Breast epithelium (tissue), 4 donors: Measurements from ENCODE around the gene GDNF. TPM values are rescaled to one million over a fixed set of nuclear protein-coding genes. Genes with fewer than 3 reads are reported as not detected.

Experiments
- DNase-seq, 2 donors: peaks; one replicate each; pipeline ENCODE4 v3.0.0-alpha.2; 2019; ENCODE audit warnings: low spot score in 2 of 2
- H3K27ac ChIP-seq, 2 donors: fragments of 200-600 bp; sonication (generic) in 1 of 2; one replicate each; pipeline ENCODE4 v1.5.1; 2016 to 2019; ENCODE audit warnings: mild to moderate bottlenecking in 1 of 2
- H3K27me3 ChIP-seq, 2 donors: fragments of 200-600 bp; sonication (generic) in 1 of 2; one replicate each; pipeline versions ENCODE4 v1.5.1 to v1.6.0; 2017 to 2019; ENCODE audit warnings: control low read depth in 1 of 2, mild to moderate bottlenecking in 1 of 2
- H3K36me3 ChIP-seq: fragments of 200-600 bp; one replicate; pipeline ENCODE4 v1.5.1; 2019
- H3K4me1 ChIP-seq, 2 donors: fragments of 200-600 bp; sonication (generic); one replicate each; pipeline ENCODE4 v1.5.1; 2016 to 2019; ENCODE audit warnings: control low read depth in 1 of 2
- H3K4me3 ChIP-seq, 3 donors: fragments of 200-600 bp; sonication (generic); 1 replicate in 2 of 3; 2 replicates in 1 of 3; pipeline ENCODE4 v1.5.1; 2016 to 2019; ENCODE audit warnings: mild to moderate bottlenecking in 3 of 3, moderate library complexity in 2 of 3
- H3K9me3 ChIP-seq, 2 donors: fragments of 200-600 bp; sonication (generic) in 1 of 2; one replicate each; pipeline ENCODE4 v1.5.1; 2016 to 2019; ENCODE audit warnings: control low read depth in 1 of 2
- POLR2A ChIP-seq: fragments of 450-650 bp; IDR thresholded peaks from one replicate; pipeline ENCODE4 v1.6.1; 2016; ENCODE audit warnings: antibody characterized with exemption, mild to moderate bottlenecking, moderate library complexity
- POLR2AphosphoS5 ChIP-seq, 3 donors: sonication (generic); formaldehyde crosslinking; IDR thresholded peaks; one replicate each; pipeline ENCODE4 v1.6.1; 2017; ENCODE audit warnings: antibody characterized with exemption in 3 of 3
- intact Hi-C: fragments of 100-400 bp; cut with DNase I; formaldehyde crosslinking; loops from one replicate; pipeline ENCODE4 v1.15.1; 2023; ENCODE audit warnings: low total_unique reads
- total RNA-seq, 3 donors: library from RNA; depleted of rRNA; stranded (reverse); fragments of >200 nt; gene quantifications; one replicate each; pipeline ENCODE4 v1.1.0, GENCODE V29; 2016
- TF ChIP-seq, protein P1 (sequence below), 3 donors: fragments of 450-650 bp; IDR thresholded peaks; one replicate each; pipeline ENCODE4 v1.5.1; 2016 to 2017; ENCODE audit warnings: antibody characterized with exemption in 3 of 3, mild to moderate bottlenecking in 3 of 3, moderate library complexity in 3 of 3

Gene GDNF
- total RNA-seq, 3 donors from 2014 or later, result 0.15 to 0.33 TPM; not detected in 1

DNA sequence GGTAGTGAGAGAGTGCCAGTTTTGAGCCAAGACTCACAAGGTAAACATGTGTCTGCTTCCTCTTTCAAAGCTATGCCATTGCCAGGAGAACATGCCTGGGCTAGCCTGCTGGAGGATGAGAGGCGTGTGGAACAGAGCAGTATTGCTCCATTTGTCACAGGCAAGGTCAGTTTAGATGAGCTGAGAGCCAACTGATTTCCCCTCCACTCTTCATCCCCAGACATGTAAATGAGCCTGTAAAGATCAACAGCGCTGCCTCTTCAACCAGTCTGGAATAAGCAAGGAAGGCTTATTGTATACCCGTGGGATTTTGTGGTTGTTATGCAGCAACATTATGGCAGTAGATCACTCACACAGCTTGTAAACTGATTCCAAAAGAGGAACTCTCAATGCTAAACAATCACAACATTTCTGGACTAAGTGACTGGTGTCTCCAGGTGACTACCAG, 8.2 kb upstream of the GDNF start:
- no peaks in the 10 kb centered on the region for H3K36me3 ChIP-seq
- H3K27ac ChIP-seq, result no peak overlapping the region
- no peak overlapping the region for H3K4me3 ChIP-seq
- H3K9me3 ChIP-seq, result no peaks in the 10 kb centered on the region
- intact Hi-C loops, result no loop called here
- H3K4me1 ChIP-seq, result no peaks in the 10 kb centered on the region
- no peak for DNase-seq
- TF ChIP-seq POLR2A, result no peak
- no peak for TF ChIP-seq POLR2AphosphoS5 (IDR thresholded peaks at IDR 0.05)
- TF ChIP-seq, protein P1, sequence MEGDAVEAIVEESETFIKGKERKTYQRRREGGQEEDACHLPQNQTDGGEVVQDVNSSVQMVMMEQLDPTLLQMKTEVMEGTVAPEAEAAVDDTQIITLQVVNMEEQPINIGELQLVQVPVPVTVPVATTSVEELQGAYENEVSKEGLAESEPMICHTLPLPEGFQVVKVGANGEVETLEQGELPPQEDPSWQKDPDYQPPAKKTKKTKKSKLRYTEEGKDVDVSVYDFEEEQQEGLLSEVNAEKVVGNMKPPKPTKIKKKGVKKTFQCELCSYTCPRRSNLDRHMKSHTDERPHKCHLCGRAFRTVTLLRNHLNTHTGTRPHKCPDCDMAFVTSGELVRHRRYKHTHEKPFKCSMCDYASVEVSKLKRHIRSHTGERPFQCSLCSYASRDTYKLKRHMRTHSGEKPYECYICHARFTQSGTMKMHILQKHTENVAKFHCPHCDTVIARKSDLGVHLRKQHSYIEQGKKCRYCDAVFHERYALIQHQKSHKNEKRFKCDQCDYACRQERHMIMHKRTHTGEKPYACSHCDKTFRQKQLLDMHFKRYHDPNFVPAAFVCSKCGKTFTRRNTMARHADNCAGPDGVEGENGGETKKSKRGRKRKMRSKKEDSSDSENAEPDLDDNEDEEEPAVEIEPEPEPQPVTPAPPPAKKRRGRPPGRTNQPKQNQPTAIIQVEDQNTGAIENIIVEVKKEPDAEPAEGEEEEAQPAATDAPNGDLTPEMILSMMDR (IDR thresholded peaks at IDR 0.05), result no peak
- H3K27me3 ChIP-seq, result peaks cover 0 to 5% of the 10 kb centered on the region in 2 donors

DNA sequence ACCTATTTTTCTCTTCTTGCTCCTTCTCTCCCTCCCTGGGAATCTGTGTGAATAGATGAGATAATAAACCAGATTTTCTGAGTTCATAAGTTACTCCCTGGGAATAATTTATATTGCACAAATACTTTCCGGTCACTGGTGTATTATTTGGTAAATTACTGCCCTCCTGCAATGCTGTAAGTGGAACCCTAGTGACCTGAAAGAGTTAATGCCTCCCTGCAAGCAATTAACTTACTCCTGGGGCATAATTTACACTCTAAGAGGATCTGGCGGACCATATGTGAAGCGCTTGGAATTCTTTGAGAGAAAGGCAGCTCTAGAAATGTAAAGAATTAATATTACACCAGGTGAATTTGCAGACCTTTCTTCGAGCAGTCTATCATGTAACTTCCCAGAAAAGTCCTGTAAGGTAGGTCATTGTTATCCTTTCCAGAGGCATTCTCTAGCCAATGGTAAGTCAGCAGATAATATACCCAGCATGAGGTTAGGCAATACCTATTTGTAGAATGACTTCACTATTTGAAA, 7.0 kb upstream of the GDNF start:
- no peaks in the 10 kb centered on the region for H3K4me1 ChIP-seq
- no peak overlapping the region for H3K27ac ChIP-seq
- TF ChIP-seq, protein P1 (IDR thresholded peaks at IDR 0.05), result no peak
- no peak for TF ChIP-seq POLR2A
- TF ChIP-seq POLR2AphosphoS5 (IDR thresholded peaks at IDR 0.05), result no peak
- H3K9me3 ChIP-seq, result no peaks in the 10 kb centered on the region
- intact Hi-C loops, result no loop called here
- no peak for DNase-seq
- H3K36me3 ChIP-seq, result no peaks in the 10 kb centered on the region
- H3K4me3 ChIP-seq, result no peak overlapping the region
- H3K27me3 ChIP-seq, result peaks cover 0 to 14% of the 10 kb centered on the region in 2 donors

DNA sequence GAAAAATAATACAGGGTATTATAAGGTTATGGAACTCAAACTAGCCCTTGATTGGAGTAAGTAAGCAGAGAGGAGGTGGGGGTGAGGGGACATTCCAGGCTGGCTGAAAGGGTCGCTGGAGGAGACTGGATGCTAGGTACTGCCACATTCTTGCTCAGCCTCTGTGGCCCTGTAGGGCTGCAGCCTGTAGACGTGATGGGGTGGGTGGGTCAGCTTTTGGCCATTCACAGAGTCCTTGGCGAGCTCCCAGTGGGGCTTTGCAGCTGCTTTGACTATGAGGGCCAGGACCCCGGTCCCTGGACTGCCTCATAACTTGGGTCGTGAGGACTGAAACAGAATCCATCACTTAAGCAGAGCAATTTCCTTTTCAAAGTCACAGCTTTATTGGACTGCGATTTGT, 4.2 kb upstream of the GDNF start:
- TF ChIP-seq POLR2A (no peak), POLR2AphosphoS5 (IDR thresholded peaks at IDR 0.05) (no peak)
- TF ChIP-seq, protein P1 (IDR thresholded peaks at IDR 0.05), result no peak
- Histone ChIP-seq H3K36me3 (no peaks in the 10 kb centered on the region), H3K9me3 (no peaks in the 10 kb centered on the region), H3K4me1 (no peaks in the 10 kb centered on the region), H3K27me3 (peaks cover 3 to 42% of the 10 kb centered on the region in 2 donors), H3K4me3 (no peak overlapping the region), H3K27ac (no peak overlapping the region)
- intact Hi-C loops, result no loop called here
- DNase-seq, result no peak

DNA sequence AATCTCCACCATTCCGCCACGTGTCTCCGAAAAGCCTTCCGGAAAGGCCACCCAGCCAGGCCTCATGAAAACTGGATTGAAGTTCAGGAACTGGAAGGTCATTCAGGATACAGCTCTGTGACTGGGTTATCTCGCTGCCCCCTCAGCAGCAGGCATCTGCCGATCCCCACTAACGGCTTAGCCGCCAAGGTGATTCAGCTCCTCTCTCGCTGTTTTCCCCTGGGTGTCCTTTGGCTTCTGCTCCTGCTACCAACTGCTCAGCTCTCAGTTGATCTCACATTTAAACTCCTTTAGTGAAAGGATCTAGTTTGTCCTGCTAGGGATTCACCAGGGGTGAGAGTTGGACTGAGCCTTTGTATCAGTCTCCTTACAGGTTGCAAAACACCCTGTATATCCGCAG, 2.2 kb upstream of the GDNF start:
- H3K27ac ChIP-seq, result no peak overlapping the region
- no peaks in the 10 kb centered on the region for H3K36me3 ChIP-seq
- peaks cover 5 to 62% of the 10 kb centered on the region in 2 donors for H3K27me3 ChIP-seq
- TF ChIP-seq, protein P1 (IDR thresholded peaks at IDR 0.05), result no peak
- no peaks in the 10 kb centered on the region for H3K9me3 ChIP-seq
- no peaks in the 10 kb centered on the region for H3K4me1 ChIP-seq
- intact Hi-C loops, result no loop called here
- no peak for DNase-seq
- H3K4me3 ChIP-seq, result no peak overlapping the region

DNA sequence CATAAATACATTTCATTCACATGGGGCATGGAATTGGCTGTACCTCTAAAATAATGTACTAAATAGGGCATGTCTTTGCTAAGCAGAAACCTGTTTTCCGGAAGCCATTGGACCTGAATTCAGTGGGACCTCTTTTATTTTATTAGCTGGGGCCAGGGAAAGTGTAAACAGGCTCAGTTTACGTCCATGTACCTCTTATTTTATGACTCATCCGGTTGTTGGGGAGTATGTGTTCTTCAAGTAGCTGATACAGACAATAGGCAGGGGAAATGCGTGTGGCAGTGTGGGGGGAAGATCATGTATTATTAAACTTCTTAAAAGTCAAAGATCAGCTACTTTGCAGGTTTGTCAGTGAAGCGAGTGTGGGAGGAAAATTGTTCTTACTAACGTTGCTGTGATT, 1.4 kb upstream of the GDNF start:
- Histone ChIP-seq H3K36me3 (no peaks in the 10 kb centered on the region), H3K27me3 (peaks cover 5 to 70% of the 10 kb centered on the region in 2 donors), H3K4me3 (no peak overlapping the region), H3K4me1 (no peaks in the 10 kb centered on the region), H3K27ac (no peak overlapping the region), H3K9me3 (no peaks in the 10 kb centered on the region)
- TF ChIP-seq, protein P1 (IDR thresholded peaks at IDR 0.05), result no peak
- TF ChIP-seq POLR2AphosphoS5 (IDR thresholded peaks at IDR 0.05) (no peak), POLR2A (no peak)
- intact Hi-C loops, result no loop called here
- no peak for DNase-seq
